Measurements from ENCODE around the gene TOR1A. TPM values are rescaled to one million over a fixed set of nuclear protein-coding genes. Genes with fewer than 3 reads are reported as not detected.

Gene TOR1A, protein sequence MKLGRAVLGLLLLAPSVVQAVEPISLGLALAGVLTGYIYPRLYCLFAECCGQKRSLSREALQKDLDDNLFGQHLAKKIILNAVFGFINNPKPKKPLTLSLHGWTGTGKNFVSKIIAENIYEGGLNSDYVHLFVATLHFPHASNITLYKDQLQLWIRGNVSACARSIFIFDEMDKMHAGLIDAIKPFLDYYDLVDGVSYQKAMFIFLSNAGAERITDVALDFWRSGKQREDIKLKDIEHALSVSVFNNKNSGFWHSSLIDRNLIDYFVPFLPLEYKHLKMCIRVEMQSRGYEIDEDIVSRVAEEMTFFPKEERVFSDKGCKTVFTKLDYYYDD
- 26.3 TPM for total RNA-seq

DNA sequence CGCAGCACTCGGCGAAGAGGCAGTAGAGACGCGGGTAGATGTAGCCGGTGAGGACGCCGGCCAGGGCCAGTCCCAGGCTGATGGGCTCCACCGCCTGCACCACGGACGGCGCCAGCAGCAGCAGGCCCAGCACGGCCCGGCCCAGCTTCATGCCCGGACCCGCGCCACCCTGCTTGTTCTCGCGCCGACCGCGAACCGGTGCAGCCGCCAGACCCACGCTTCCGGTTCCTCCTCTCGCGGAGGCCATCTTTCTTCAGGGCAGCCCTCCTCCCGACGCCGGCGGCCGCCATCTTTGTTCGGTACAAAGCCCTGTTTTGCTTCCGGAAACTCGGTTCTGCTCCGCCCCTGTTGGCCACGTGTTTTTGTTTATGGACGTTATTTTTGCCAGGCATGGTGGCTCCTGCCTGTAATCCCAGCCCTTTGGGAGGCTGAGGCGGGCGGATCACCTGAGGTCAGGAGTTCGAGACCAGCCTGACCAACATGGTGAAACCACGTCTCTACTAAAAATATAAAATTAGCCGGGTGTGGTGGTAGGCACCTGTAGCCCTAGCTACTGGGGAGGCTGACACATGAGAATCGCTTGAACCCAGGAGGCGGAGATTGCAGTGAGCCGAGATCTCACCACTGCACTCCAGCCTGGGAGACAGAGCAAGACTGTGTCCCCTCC, at the start of gene TOR1A:
Gene TOR1A, minus strand, starts transcription at position 202 of the 667 bp plus-strand sequence. Its CDS starts 51 bp downstream, at position 151.
- peak; percentile 97 for DNase-seq

DNA sequence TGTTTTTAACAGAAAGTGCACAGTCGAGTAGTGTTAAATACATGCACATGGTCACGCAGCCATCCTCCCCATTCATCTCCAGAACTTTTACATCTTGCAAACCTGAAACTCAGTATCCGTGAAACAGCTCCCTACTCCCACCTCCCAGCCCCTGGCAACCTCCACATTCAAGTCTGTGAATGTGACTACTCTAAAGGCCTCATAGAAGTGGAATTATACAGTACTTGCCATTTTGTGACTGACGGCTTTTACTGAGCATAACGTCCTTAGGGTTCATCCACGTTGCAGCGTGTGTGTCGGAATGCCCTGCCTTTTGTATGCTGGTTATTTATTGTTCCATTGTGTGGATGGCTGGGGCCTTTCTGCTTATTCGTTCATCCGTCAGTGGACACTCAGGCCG, 47.1 kb upstream of the TOR1A start:
- DNase-seq: no peak

DNA sequence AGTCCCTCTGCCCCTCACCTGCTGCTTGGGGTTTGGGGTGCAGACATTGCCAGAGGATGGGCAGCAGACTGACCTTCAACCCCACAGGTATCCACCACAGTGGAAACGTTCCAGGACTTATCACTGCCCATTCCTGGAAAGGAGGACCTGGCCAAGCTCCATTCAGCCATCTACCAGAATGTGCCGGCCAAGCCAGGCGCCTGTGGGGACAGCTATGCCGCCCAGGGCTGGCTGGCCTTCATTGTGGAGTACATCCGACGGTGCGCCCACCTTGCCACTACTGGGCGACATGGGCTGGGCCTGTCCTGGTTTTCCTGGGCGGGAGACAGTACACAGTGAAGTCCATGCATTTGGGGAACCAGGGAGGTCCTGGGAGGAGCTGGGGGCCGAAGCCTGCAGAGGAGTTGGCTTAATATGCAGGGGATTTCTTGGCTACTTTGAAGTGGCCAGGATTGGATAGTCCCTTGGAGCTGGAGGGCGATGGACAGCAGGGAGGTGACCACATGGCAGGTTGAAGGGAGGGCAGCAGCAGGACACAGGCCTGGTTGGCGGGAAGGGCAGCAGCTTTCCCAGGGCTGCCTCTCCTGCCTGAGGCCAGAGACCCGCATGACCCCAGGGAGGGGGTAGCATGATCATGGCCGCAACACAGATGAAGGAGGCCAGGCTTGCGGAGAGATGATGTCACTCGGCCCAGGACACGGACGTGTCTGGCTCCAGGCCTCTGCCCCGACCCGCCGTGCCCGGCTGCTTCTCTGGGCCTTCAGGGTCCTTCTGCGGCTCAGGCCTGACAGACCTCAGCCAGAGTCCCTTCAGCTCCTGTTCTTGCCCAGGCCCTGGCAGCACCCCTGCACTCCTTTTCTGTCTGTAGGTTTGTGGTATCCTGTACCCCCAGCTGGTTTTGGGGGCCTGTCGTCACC, 45.9 kb upstream of the TOR1A start:
- no peak for DNase-seq

DNA sequence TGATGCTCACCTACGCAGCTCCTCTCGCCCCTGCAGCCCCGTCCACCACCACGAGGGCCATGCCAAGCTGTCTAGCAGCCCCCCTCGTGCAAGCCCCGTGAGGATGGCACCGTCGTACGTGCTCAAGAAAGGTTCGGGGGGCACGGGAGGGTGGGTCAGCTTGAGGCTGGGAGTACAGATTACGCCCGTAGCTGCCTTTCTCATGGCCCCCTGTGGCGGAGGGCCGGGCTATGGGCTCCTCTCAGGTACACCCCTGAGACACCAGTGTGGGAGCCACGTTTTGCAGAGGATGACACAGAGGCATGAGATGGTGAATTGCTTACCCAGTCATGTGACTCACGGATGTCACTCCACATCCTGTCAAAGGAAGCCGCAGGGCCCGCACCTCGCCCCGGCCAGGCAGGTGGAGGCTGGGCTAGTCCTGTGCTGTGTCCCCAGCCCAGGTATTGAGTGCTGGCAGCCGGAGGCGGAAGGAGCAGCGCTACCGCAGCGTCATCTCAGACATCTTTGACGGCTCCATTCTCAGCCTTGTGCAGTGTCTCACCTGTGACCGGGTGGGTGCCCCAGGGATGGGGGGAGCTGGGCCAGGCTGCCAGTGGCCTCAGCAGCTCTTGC, 45.0 kb upstream of the TOR1A start:
- no peak for DNase-seq

DNA sequence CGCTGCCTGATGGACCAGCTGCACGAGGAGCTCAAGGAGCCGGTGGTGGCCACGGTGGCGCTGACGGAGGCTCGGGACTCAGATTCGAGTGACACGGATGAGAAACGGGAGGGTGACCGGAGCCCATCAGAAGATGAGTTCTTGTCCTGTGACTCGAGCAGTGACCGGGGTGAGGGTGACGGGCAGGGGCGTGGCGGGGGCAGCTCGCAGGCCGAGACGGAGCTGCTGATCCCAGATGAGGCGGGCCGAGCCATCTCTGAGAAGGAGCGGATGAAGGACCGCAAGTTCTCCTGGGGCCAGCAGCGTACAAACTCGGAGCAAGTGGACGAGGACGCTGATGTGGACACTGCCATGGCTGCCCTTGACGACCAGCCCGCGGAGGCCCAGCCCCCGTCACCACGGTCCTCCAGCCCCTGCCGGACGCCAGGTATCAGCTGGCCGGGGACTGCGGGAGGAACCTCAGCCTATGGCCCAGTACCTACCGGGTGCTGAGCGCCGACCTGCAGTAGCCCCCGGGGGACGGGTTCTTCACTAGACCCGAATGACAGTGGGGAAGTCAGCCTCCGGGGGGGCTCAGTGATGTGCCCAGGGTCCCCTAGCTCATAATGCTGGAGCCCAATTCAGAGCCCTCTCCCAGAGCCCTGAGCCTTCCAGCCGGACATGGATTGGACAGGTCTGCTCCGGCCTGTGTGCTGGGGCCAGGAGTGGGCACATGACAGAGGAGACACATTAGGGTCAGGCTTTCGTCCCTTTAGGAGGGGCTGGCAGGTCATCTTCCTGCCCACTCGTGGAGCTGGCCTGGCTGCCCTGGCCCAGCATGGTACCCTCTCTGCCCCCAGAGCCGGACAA, 44.3 kb upstream of the TOR1A start:
- DNase-seq: no peak

DNA sequence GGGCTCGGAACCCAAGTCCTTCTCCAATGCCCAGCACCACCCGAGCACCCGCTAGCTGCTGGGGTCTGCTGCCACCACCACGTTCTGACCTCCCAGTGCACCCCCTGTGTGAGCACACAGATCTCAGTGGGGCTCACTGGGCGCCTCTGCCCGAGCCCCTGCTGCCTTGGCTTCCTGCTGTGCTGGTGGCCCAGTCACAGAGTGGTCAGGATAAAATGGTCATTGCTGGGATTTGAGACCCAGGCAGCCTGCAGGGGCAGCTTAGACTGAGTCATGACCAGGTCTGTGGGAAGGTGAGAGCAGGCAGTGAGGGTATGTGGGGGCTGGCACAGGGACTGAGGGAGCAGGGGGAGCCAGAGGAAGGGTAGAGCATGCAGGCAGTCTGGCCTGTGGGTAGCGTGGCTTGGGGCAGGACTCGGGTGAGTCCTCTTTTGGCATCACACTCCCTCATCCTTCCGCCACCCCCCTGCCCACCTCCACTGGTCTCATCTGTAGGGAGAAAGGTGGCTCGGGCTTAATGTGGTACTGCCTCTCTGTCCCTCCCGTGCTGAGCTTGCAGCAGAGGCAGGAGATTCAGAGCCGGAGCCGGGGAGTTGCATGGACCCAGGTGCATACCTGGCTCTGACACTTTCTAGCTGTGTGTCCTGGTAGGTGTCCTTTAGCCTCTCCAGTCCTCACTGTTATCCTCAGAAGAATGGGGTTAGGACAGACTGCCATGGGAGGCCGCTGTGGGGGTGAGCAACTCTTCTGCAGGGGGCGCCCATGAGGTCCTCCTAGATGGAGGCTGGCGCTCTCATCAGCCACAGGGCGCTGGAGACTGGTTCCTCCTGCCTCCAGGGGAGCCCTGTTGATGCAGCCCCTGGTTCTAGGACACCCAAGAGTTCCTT, 43.4 kb upstream of the TOR1A start:
- DNase-seq: no peak

DNA sequence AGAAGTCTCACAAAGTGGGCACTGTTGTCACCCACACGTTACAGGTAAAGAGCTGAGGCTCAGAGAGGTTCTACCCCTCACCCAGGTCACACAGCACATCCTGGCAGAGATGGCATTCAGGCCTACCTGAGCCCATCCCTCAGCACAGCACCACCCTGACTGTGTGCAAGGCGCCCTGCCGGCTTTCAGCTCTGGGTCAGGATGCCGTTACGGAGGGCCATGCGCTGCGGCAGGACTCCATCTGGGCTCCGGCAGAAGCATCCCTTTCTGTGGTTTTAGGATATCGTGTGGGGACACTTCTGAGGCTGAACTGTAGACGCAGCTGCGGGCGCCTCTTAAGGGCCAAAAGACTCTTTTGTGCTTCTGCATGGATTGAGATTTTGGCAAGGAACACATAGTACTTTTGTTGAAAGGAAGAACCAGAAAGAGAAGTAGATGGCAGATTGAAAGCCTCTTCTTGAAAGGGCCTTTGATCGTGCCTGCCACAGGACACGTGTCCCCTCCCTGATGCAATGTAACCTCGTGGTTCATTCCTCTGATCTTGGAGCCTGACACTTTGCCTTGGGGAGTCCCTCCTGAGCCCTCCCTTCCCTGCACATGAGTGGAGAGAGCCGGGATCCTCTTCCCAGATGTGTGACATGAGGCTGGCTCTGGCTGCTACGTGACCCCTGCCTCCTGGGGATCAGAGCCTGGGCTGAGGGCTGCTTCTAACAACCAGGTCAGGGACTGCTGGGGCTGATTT, 42.6 kb upstream of the TOR1A start:
- no peak for DNase-seq

DNA sequence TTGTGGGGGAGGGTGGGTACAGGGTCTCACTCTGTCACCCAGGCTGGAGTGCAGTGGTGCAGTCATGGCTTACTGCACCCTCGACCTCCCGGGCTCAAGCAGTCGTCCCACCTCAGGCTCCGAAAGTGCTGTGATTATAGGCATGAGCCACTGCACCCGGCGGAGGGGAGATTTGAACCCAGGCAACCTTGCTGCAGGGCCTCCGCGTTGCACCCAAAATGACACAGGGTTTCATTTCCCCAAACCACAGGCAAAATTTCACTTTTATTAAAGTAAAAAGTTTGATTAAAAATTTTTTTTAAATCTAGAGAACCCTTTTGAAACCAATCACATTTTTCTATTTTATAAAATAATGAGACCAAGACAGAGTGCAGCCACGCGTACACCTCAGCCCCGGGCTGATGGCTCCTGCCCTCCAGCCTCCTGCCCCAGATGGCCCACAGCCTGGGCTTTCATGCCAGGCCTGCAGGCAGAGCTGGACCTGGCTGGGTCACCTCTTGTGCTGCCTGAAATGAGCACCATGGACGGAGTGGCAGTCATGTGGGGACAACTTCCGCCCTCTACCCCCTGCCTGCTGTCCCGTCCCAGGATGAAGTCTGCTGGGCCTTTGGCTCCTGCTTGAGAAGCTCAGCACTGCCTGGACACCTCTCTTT, 41.9 kb upstream of the TOR1A start:
- DNase-seq: no peak

DNA sequence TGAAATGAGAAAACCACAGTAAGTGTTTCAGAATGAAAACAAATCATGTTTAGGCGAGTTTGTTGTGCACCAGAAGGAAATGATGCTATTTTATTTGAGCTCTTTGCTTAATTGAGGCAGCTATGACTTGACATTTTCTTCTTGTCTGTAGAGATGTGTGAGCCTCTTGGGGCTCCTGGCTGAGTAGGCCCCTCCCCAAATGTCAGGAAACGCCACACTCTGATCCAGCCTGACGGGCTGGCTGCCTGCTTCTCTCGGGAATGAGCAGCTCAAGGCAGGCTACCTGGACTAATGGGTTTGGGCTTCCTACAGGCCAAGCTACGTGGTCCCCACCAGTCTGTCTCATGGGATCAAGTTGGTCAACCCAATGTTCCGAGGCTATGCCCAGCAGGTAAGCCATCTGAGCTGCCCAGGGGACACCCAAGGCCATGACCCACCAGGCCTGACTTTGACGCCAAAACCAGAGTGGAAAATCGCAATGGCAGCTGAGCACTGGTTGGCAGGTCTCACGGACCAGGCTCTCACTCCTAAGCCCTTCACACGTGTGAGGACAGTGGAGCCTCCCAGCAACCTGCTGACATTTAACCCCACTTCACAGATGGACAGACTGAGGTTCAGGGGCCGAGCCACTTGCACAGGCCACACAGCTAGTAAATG, 41.2 kb upstream of the TOR1A start:
- DNase-seq: no peak

DNA sequence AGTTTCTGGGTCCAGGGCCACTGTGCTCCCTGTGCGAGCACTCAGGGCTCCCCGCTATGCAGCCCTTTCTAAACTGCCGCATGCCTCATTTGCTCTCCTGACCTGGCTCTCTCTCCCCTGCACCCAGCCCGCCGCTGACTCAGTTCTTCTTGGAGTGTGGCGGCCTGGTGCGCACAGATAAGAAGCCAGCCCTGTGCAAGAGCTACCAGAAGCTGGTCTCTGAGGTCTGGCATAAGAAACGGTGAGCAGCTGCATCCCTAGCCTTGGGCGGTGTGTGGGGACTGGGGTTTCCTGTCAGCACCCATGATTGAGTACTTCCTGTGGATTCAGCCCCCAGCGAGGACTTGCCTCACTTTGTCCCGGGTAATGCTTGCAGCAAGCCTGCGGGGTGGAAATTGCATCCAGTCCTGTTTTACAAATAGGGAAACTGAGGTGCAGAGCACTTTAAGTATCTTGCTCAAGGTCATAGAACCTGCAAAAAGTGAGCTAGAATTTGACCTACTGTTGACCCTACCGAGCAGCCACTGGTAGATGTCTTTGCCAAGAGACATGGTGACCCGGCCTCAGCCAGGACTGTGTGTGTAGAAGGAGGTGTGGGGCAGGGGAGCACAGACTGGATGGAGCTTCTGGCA, 39.2 kb upstream of the TOR1A start:
- no peak for DNase-seq

DNA sequence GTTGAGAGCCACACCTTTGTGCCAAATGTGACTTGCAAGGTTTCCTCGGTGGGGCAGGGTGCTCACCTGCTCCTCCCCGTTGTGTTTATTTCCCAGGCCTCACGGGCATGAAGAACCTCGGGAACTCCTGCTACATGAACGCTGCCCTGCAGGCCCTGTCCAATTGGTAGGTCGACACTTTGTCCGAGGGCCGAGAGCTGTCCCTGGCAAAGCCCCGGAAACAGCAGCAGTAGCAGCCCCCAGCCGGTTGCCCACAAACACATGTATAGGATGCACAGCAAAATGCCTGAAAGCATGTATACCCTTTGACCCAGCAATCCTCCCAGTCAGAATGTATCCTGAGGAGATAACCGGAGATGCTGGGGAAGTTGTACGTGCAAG, 37.5 kb upstream of the TOR1A start:
- no peak for DNase-seq

DNA sequence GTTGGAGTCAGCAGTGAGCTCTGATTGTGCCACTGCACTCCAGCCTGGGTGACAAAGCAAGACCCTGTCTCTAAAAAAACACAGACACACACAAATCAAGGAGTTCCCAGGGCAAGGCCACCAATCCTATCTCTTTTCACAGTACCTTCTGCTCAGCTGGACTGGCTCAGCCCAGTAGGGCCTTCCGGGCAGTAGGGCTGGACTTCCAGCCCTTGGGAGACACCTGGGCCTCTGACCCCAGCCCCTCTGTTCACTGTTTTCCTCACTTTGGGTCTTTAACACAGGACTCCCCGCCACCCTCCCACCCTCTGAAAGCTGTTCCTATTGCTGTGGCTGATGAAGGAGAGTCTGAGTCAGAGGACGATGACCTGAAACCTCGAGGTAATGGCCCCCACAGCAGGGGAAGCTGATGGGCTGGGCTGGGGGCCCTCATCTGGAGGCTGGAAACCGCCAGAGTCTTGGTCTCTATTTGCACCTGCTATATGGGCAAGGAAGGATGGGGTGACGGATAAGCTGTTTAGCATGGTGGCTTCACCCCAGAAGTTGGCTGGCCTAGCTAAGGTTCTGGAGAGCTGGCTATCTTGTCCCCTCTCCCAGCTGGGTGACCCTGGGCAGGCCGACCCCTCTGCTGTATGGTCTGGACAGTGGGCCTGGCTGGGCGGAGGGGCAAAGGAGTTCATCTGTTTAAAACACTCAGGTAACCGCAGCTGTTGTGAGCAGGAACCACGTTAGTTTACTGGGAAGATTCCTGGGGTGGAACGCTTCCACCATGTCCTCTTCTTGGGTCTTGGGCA, 36.9 kb upstream of the TOR1A start:
- no peak for DNase-seq

DNA sequence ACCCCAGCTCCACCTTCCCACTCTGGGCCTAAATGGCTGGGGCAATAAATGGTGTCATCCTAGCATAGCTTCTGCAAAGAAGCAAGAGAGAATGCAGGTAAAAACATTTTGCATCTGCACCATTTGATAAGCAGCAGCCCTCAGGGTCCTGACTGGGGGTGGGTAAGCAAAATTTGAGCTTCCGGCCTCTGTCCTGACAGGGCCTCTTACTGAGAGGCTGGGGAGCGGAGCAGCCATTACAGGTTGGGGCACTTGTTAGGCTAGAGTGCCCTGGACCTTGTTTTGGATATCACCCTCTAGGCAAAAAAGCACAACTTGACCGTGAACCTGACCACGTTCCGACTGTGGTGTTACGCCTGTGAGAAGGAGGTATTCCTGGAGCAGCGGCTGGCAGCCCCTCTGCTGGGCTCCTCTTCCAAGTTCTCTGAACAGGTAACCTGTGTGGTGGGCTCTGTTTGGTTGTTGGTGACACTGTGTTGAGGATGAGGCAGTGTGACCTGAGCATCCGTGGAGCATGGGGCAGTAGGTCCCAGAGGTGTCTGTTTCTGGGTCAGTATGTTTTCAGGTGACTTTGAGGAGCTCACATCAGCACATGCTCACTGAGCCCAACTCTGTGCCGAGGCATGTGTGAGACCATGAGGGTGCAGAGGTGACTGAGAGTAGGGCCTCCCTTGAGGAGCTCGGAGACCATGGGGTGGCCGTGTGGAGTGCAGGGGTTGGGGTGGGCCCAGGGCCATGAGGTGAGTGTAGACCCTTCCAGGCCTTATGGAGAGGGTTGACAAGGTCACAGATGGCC, 34.4 kb upstream of the TOR1A start:
- no peak for DNase-seq

DNA sequence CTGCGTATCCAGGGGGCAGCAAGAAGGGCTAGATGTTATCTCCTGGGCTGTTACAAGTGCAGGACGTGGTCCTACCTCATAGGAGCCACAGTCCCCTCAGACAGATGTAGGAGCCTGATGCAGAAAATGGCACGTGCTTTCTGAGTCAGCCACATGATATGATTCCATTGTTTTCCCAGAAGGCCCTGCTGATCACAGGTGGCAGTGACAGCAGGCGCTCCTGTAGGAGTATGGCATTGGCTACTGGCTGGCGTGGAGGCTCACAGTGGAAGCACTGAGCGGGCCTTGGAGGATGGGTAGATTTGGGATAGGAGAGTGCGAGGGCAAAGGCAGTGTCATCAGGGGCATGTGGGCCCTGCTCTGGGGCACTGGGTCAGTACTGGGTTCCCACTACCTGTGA, 33.3 kb upstream of the TOR1A start:
- no peak for DNase-seq

DNA sequence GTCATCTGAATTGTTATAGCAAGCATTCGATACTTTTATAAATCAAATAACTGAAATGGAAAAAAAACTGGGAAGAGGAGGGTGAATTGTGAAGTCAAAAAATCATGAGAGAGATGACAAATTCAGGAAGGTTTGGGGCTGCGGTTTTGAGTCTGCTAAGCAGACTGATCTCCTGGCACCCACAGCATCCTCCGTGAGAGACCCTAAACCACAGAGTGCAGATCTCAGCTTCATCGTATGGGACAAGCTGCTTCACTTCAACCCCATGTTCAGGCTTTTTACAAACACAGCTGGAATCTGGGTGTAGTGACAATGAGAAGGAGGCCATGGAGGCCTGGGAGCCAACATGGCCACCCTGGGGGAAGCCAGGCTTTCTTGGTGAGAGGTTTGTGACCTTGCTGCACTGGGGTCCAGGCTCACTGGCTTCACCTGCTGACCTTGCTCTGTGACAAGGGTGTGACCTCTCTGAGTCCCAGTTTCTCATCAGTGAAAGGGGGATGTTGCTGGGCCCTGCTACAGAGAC, 30.7 kb upstream of the TOR1A start:
- DNase-seq: no peak

DNA sequence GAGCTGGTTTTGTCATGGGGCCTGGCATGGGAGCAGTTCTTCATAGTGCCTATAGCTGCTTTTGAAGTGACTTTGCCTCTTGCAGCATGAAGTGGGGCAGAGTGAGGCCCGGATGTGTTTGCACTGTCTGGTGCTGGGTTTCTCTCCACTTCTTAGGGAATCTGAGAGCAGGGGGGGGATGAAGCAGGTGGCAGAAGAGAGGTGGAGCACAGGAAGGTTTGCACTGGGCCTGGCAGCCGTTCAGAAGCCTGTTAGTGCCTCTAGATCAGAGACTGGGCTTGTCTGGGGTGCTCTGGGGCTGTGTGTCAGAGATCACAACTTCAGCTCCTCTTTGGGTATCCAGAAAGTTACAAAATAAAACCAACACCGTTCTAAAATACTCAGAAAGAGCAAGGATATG, 29.7 kb upstream of the TOR1A start:
- no peak for DNase-seq

Data from tongue (tissue), 2 donors.